PFSK-1 (cell line): ENCODE measurements around the gene EOMES.

Experiments used
- FOXP2 ChIP-seq: optimal IDR thresholded peaks from 2 replicates; pipeline ENCODE3; 2011; ENCODE audit warnings: borderline replicate concordance, control low read depth, inconsistent platforms; ENCODE audit not compliant: insufficient read depth; ENCODE audit errors: extremely low read length, extremely low read depth
- POLR2AphosphoS5 ChIP-seq: IDR thresholded peaks from 2 replicates; pipeline ENCODE4 v1.6.1; 2012; ENCODE audit warnings: low read depth, mild to moderate bottlenecking, control low read depth, low read length, moderate library complexity
- REST ChIP-seq, 2 experiments: IDR thresholded peaks; 2 replicates each; pipeline versions ENCODE4 v1.6.1 to v1.8.0; 2011 to 2012; ENCODE audit warnings: low read depth in 2 of 2, low read length in 2 of 2, control low read depth in 1 of 2, inconsistent platforms in 1 of 2, mild to moderate bottlenecking in 1 of 2, moderate library complexity in 1 of 2; ENCODE audit not compliant: insufficient read depth in 1 of 2
- SIN3A ChIP-seq: IDR thresholded peaks from 2 replicates; pipeline ENCODE4 v1.6.1; 2012; ENCODE audit warnings: mild to moderate bottlenecking, low read length, moderate library complexity, borderline replicate concordance; ENCODE audit not compliant: insufficient read depth
- TAF1 ChIP-seq: IDR thresholded peaks from 2 replicates; pipeline ENCODE4 v1.6.1; 2012; ENCODE audit warnings: low read length, control low read depth, borderline replicate concordance; ENCODE audit not compliant: insufficient read depth

GRCh38 chr3:27699067-27699466 lies 23.1 kb downstream of the EOMES start:
- no peak for TF ChIP-seq POLR2AphosphoS5
- TF ChIP-seq SIN3A = no peak
- TF ChIP-seq TAF1 = no peak
- TF ChIP-seq REST (IDR thresholded peaks at IDR 0.05; ENCODE audit: insufficient read depth in 1 of 2, low read depth in 2 of 2, low read length in 2 of 2) = no peak
- no peak for TF ChIP-seq FOXP2
